Muscle of arm (tissue), 14 donors: ENCODE data around the gene RALGDS. TPM values are rescaled to one million over a fixed set of nuclear protein-coding genes. Genes with fewer than 3 reads are reported as not detected.
"Not testable (repeated sequence)": the region's sequence is repeated elsewhere in the genome, so short reads cannot be mapped to it uniquely, and the experiment has no call there.

Experiments used
- DNase-seq: peaks from one replicate; pipeline ENCODE4 v3.0.0-alpha.2; 2013
- long read RNA-seq, 11 donors: transcript quantifications; one replicate each; lab custom pipeline, GENCODE V29; 2026
- polyA plus RNA-seq, 12 donors: library from polyadenylated mRNA; unstranded; fragments of 120-200 nt; gene quantifications; one replicate each; pipeline ENCODE4 v1.2.1, GENCODE V29; 2013; ENCODE audit not compliant: insufficient read length in 12 of 12

RALGDS gene
- 10 to 100 TPM in 11 of 12 donors, not detected in 1; 41.7 to 77.0 (median 51.7) TPM for polyA plus RNA-seq
- long read RNA-seq, donor 1, partial matches to known transcripts: 0 of 6 reads
- long read RNA-seq, donor 1, other reads (novel, unspliced or antisense): 0 of 6 reads
- long read RNA-seq, donor 2, partial matches to known transcripts: 0 of 1 reads
- long read RNA-seq, donor 2, other reads (novel, unspliced or antisense): 0 of 1 reads
- long read RNA-seq, donor 3, partial matches to known transcripts: 0 of 3 reads
- long read RNA-seq, donor 3, other reads (novel, unspliced or antisense): 0 of 3 reads
- long read RNA-seq, donor 4, partial matches to known transcripts: 0 of 3 reads
- long read RNA-seq, donor 4, other reads (novel, unspliced or antisense): 0 of 3 reads
- long read RNA-seq, donor 5: 0 reads
- long read RNA-seq, donor 6, partial matches to known transcripts: 0 of 2 reads
- long read RNA-seq, donor 6, other reads (novel, unspliced or antisense): 0 of 2 reads
- long read RNA-seq, donor 7, partial matches to known transcripts: 0 of 3 reads
- long read RNA-seq, donor 7, other reads (novel, unspliced or antisense): 0 of 3 reads
- long read RNA-seq, donor 8, partial matches to known transcripts: 0 of 14 reads
- long read RNA-seq, donor 8, other reads (novel, unspliced or antisense): 5 of 14 reads
- long read RNA-seq, donor 9, partial matches to known transcripts: 0 of 4 reads
- long read RNA-seq, donor 9, other reads (novel, unspliced or antisense): 0 of 4 reads
- long read RNA-seq, donor 10, partial matches to known transcripts: 0 of 3 reads
- long read RNA-seq, donor 10, other reads (novel, unspliced or antisense): 0 of 3 reads
- long read RNA-seq, donor 11, partial matches to known transcripts: 0 of 7 reads
- long read RNA-seq, donor 11, other reads (novel, unspliced or antisense): 0 of 7 reads

DNA sequence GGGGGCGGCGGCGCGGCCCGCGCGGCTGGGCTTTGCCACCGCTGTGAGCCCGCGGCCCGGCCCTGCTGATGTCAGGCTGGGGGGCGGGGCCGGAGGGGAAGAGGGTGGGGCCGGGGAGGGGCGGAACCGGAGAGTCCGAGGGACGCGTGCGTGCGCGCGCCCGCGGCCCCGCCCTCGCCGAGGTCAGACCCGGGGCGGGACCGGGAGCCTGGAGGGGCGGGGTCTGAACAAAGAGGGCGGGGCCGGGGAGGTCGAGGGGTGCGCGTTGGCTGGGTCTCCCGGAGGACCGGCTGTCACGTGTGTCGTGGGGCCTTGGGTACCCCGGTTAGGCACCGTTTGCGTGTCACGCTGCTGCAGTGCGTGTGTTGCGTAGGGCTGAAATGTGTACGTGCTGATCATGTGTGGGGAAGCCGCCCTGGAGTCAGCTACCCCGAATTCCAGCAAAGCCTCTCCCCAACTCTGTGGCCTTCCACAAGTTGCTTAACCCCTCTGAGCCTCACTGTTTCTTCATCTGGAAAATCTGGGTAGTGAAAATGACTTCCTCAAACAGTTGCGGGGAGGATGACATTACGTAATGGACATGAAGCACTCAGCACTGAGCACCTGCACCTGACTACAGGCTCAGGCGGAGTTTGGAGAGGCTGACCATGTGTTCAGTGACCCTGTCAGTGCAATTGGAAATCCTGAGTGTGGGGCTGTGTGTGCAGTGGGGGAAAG, at the start of gene RALGDS:
Gene RALGDS (minus strand): TSS at position 43 of the 717 bp plus-strand sequence. CDS start 86 bp downstream, outside the sequence.
- DNase-seq: peak; percentile 87

DNA sequence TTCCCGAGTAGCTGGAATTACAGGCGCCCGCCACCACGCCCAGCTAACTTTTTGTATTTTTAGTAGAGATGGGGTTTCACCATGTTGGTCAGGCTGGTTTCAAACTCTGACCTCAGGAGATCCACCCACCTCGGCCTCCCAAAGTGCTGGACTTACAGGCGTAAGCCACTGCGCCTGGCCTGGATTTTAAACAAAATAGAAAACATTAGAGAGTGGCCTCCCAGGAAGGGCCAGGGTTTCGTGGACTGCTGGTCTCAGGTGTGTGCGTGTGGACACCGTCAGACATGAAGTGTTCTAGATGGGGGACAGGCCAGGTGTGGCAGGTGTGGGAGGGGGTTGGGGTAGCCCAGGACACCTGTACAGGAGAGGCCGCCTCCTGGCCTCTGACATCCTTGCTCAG, 49.7 kb upstream of the RALGDS start:
- no peak for DNase-seq

DNA sequence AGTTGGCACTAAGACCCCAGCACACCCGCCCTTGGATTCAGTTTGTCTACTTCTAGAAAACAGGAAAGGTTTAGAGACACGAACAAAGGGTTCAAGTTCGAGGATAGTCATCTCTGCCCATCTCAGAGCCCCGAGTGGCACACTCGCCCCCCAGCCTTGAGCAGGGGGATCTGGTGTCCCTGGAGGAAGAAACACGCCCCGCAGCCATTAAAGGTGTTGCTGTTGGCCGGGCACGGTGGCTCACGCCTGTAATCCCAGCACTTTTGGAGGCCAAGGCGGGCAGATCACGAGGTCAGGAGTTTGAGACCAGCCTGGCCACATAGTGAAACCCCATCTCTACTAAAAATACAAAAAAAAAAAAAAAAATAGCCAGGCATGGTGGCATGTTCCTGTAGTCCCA, 48.6 kb upstream of the RALGDS start:
- DNase-seq: not testable (repeated sequence)

DNA sequence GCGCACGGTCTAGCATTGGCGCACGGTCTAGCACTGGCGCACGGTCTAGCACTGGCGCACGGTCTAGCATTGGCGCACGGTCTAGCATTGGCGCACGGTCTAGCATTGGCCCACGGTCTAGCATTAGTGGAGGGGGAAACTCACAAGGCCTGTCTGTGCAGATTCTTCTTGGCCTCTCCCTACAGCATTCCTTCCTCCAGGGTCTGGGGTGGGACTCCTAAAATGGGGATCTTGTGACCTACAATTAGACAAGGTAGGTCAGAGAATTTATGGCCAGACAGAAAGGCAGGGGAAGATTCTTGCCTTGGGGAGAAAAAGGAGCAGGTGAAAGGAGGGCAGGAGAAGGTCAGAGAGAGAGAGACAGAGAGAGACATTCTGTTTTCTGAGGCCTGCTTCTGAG, 48.1 kb upstream of the RALGDS start:
- DNase-seq: no peak

DNA sequence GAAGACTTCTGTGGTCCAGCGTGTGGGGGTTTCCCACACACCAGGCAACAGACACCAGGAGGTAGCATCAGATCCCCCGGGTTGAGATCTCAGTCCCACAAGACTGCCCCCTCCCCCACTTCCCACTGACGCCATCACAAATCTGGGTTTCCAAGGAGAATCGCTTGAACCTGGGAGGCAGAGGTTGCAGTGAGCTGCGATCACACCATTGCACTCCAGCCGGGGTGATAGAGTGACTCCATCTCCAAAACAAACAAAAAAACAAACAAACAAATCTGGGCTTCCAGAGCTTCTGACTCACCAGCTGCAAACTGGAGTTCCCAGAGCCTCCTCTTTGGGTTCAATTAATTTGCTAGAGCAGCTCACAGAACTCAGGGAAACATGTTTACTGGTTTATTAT, 47.4 kb upstream of the RALGDS start:
- DNase-seq: no peak

DNA sequence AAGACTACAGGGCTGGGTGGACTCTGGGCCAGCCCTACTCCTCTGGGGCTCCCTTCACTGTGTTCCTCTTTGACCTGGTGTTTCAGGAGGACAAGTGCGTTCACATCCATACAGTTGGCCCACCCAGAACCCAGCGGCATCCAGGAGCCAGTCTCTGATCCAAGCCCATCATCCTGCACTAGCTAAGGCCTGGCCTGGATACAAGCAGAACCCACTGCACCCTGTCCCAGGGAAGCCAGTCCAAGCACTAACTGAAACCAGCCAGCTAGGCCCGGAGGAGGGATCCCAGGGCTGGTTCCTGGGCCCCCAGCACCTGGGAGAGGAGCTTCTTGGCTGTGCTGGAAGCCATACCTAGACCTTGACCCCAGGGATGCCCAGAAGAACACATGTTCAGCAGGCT, 46.7 kb upstream of the RALGDS start:
- no peak for DNase-seq

DNA sequence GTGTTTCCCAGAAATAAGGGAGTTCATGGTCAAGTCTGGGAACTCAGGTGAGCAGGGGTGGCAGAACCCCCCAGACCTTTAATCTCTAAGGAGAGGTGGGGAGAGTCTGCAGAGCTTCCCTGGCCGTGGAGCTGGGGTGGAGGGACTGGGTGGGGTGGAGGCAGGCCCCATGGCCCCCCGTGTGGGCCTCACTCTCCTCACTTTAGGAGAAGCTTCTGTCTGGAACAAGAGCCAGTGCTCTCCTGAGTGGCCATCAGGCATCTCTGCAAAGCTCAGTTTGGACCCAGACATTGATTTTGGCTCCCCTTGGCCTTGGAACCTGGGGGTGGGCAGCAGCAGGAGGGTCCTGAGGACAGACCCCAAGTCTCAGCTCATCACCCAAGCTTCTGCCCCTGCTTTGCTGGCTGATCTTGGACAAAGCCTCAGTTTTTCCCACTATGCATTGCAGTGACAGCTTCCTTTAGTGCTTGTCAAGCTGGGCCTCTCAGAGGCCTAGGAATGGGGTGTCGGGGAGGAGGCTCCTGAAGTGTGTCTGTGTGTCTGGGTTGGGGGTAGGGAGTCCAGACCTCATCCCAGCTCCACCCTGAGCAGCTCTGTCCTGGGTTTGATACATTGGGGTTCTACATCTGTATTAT, 46.2 kb upstream of the RALGDS start:
- DNase-seq: no peak

DNA sequence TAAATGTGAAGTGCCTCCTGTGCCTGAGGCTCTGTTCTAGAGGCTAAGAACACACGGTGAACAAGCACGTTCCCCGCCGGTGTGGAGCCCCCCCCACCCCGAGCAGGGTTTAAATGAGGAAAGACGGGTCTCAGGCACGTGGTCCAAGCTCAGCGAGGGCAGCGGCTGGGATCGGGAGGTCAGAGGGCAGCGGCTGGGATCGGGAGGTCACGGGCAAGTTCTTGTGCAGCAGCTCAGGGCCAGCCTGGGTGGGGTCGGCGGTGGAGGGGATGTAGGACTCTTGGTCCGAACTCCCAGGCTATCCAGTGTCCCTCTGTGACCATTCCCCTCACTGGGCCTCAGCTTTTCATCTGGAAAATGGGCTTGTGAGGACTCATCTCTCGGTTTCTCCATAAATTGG, 45.4 kb upstream of the RALGDS start:
- no peak for DNase-seq

DNA sequence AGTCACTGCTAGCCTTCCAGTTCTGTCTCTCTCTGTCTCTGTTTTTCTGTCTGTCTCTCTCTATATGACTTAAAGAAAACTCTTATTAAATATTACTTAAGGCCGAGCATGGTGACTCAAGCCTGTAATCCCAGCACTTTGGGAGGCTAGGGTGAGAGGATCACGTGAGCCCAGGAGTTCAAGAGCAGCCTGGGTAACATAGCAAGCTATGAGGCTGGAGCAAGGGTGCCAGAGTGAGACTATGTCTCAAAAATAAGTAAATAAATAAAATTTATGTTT, 44.4 kb upstream of the RALGDS start:
- no peak for DNase-seq

DNA sequence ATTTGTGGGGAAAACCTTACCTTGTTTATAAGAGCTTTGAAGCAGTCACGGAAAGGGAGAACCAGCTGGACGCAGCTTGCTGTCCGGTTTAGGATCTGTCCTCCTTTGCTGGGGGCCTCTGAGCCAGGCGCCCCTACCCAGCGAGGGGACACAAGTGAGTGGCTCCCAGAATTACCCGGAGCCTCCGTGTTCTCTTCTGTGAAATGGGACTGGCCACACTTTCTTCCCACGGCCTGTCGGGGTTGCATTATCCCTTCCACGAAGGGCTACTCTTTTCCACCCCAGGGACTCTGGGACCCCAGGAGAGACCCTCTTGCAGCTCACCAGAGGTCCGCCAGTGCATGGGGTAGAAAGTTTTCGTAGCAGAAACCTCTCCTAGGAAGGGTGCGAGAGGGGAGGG, 43.2 kb upstream of the RALGDS start:
- no peak for DNase-seq

DNA sequence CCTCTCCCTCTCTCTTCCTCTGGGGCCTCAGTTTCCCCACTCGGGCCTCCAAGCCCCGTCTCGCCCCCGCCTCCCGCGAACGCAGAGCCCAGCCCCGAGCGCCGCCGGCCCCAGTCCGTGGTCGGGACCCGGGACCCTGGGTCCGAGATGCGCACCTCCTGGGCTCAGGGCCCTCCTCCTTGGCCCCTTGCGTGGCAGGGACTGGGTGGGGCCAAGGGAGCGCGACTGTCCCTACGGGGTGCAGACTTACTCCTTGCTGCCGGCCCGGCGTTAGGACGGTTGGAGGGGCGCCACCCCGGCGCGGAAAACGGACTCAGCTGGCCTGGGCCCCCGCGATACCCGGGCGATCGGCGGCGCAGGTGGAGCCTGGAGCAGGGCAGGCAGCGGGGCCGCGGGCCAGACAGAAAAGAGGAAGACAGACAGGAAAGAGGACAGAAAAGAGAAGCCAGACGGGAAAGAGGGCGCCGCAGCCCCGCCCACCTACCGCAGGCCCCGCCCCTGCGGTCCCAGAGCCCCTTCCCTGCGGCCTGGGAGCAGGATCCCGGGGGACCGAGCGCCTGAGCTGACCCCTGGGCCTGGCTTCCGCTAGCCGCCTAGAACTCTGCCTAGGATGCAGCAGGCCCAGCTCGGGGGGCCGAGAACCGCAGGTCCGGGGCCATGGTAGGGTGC, 42.6 kb upstream of the RALGDS start, which contains the start of gene GBGT1:
Gene GBGT1 (minus strand): TSS at position 411 of the 669 bp plus-strand sequence. CDS start 1,502 bp downstream, outside the sequence.
- no peak for DNase-seq

DNA sequence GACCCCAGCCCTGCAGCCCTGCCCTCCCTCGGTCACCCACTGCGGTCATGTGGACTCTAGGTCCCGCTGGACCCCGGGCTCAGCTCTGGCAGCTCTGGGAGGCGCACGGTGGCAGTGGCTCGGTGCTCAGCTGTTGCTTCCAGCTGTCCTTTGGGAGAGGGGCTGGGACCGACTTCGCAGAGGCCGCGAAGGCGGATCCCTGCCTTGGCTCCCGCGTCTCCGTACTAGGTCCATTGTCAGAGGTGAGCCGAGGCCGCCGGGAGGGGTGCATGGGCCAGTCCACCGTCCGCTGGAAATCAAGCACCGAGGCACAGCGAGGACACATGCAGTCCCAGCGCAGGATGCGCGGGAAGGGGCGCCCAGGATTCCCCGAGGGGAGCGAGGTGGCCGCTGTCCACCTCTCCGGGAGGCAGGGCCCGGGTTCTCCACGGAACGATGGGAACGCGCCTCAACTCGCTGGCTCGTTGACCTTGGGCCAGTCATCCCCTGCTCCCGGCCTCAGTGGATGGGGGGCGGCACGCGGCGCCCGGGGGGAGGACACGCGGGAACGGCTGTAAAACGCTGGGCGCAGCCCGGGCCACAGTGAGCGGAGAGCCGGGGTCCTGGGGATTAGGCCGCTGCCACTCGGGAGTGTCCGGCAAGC, 41.9 kb upstream of the RALGDS start:
- DNase-seq: no peak

DNA sequence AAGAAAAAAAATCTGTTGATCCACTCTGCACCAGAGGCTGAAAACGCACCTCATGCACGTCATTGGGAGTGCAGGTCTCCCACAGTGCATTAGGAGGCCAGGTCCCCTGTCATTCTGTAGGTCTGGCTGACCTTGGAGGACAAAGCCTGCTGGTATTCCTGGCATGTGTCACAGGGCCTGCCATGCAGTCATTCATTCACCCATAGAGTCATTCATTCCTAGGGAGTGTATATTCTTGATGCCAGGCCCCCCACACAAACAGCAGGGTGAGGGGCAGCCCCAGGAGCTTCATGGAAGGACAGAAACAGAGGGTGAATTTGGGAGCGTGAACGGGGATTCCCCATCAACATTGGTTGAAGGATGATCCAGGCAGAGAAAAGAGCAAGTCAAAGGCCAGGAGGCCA, 40.5 kb upstream of the RALGDS start:
- no peak for DNase-seq

DNA sequence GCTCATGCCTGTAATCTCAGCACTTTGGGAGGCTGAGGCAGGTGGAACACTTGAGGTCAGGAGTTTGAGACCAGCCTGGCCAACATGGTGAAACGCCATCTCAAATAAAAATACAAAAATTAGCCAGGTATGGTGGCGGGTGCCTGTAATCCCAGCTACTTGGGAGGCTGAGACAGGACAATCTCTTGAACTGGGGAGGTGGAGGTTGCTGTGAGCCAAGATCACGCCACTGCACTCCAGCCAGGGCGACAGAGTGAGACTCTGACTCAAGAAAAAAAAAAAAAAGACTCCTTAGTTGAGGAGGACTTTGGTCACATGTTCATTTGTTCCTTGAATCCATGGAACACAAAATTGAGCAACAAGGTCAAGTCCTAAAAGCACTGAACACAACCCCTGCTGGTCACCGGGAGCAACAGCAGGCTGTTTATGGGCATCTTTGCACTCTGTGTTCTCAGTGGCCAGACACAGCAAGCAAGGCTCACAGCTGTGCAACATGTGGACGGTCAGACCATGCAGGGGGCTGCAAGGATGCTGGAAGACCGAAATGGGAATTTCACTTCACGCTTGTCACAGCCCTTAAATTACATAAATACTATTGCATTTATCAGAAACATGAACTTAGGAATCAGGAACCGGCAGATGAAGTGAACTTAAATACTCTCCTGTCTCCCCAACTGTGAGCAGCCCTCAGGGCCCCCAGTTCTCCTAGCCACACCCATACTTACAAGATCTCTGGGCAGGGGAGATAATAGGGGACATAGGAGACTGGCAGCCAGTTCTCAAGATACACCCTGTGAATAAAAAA, 39.9 kb upstream of the RALGDS start:
- no peak for DNase-seq

DNA sequence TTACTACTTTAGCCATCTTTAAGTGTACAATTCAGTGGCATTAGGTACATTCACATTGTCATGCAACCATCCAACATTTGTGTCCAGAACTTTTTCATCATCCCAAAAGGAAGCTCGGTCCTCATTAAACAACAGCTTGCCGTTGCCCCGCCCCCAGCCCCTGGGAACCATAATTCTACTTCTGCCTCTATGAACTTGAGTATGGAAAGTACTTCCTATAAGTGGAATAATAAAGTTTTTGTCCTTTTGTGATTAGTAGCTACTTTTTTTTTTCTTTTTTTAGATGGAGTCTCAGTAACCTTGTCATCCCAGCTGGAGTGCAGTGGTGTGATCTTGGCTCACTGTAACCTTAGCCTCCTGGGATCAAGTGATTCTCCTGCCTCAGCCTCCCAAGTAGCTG, 37.7 kb upstream of the RALGDS start:
- DNase-seq: no peak

DNA sequence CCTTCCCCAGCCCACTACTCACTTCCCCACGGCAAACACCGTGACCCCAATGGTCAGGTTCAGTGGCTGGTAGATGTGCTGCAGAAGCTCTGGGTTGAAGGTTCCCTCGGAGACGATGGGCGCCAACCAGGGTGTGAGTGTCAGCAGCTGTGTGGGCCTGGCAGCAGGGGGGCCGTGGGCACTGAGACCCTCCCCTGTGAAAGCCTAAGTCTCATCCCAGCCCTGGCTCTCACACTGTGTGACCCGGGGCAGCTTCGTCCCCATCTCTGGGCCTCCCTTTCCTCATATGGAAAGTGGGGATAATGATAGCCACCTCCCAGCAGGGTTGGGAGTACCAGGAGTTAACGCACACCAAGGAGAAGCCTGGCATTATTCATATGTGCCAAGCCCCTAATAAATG, 34.1 kb upstream of the RALGDS start:
- DNase-seq: no peak

DNA sequence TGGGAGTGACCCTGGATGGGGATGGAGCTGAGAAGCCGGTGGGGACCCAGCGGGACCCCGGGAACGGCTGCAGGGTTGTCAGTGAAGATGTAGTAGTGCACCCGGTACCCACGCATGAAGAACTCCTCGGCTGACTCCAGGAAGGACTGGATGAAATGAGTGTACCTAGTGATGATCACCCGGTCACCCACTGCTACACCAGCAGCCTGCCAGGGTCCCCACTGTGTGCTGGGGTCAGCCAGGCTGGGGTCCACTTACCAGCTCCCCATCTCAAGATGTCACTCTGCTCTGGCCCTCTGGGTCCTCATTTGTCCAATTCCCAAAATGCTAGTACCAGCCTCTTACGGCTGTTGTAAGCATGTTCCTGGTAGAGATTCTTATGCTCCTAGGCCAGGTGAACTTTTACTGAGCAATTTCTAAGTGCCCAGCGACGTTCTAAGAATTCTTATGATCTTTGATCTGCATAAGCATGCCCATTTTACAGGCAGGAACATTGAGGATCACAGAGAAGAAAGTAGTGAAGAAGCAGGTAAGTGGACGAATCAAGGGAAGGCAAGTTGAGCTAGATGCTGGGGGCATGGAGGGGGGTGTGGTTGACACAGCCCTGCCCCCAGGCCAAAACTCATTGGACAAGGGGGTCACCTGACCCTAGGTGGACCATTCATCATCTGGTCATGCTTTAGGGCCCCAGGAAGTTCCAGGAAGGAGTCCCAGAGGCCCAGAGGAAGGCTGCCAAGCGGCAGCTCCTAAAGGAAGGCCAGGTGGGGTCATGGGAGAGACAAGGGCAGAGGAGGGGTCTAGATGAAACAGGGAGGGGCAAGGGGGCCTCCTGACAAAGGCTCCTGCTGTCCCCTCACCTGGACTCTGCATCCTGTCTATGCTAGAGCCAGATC, 33.3 kb upstream of the RALGDS start:
- no peak for DNase-seq

DNA sequence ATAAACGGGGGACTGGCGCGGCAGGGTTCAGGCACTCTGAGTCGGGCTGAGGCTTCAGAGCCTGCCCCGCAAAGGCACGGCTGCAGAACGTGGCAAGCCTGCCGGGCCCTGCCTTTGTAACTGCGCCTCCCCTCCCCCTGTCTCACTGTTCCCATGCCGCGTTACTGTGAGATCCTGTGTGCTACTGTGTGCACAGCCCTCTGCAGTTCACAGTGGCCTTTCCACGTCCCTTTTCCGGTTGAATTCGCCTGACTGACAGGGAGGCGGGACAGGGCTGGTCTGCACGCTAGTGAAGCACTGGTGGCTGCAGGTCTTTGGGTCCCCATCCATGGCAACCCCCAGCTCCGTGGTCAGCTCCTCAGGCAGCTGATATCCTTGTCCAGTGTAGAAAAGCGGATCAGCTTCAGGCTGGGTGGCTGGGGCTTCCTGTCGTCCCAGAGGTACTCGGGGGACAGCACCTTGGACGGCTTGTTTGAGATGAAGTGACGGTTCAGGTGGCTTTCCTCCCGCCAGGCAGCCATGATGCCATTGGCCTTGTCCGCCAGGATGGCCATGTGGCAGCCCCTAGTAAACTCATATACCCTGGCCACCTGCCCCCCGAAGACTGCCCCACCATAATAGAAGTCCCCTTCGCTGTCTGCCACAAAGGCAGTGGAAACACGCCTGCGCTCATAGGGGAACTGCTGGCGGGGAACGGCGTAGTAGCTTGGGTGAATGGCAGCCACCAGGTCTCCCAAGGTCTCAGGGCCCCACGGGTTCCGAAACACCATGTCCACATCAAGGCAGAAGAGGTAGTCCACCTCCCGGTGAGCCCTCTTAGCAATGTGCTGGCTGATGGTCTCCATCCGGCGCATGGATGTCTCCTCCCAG, 32.4 kb upstream of the RALGDS start:
- no peak for DNase-seq
